ENCODE measurements around the gene HMG20B. TPM values are rescaled to one million over a fixed set of nuclear protein-coding genes. Genes with fewer than 3 reads are reported as not detected.

The HMG20B gene
- total RNA-seq, 2 experiments from 2014 or later = 68.1 to 78.5 TPM

GRCh38 chr19:3606690-3607289 is 34.0 kb downstream of the HMG20B start, which contains the start of gene TBXA2R:
Gene TBXA2R, minus strand, starts transcription at chr19:3606875. Its CDS starts 6,241 bp downstream, at chr19:3600634.
- Mint-ChIP-seq H3K4me3 (no peak within 1 kb of the TSS), H3K9me3 (no peaks in the 10 kb centered on the region), H3K4me1 (ENCODE audit: low read depth) (no peaks in the 10 kb centered on the region), H3K27ac (no peak within 1 kb of the TSS), H3K36me3 (peaks cover under 1% of the 10 kb centered on the region), H3K27me3 (peaks cover 4% of the 10 kb centered on the region)
- intact Hi-C loops (cut with micrococcal nuclease) = no loop called here
- ChIA-PET POLR2A (no interaction called here), CTCF (interaction anchor here (0.9 kb wide), 1 partner anchor 62 kb away, joined by 3 read pairs; no protein-coding TSS in a partner anchor)
- DNase-seq = peak; percentile 59

GRCh38 chr19:3607303-3608078 is 34.7 kb downstream of the HMG20B start:
- no peak for DNase-seq
- Mint-ChIP-seq H3K27ac (no peak overlapping the region), H3K27me3 (peaks cover 4% of the 10 kb centered on the region), H3K36me3 (peaks cover 5% of the 10 kb centered on the region), H3K4me3 (no peak overlapping the region), H3K4me1 (ENCODE audit: low read depth) (no peaks in the 10 kb centered on the region), H3K9me3 (no peaks in the 10 kb centered on the region)
- CTCF ChIA-PET = interaction anchor here (0.9 kb wide), 1 partner anchor 62 kb away, joined by 3 read pairs; no protein-coding TSS in a partner anchor
- intact Hi-C loops (cut with micrococcal nuclease) = no loop called here
- POLR2A ChIA-PET = no interaction called here

GRCh38 chr19:3608079-3608641 is 35.4 kb downstream of the HMG20B start:
- Mint-ChIP-seq H3K9me3 (no peaks in the 10 kb centered on the region), H3K4me1 (ENCODE audit: low read depth) (no peaks in the 10 kb centered on the region), H3K27ac (no peak overlapping the region), H3K36me3 (peaks cover 5% of the 10 kb centered on the region), H3K4me3 (no peak overlapping the region), H3K27me3 (peaks cover 4% of the 10 kb centered on the region)
- ChIA-PET POLR2A (interaction anchor here (0.6 kb wide), 1 partner anchor 481 kb away, joined by 3 read pairs; no protein-coding TSS in a partner anchor), CTCF (interaction anchor here (0.9 kb wide), 1 partner anchor 63 kb away, joined by 3 read pairs; no protein-coding TSS in a partner anchor)
- intact Hi-C loops (cut with micrococcal nuclease) = no loop called here
- no peak for DNase-seq

GRCh38 chr19:3608750-3609322 is 36.1 kb downstream of the HMG20B start:
- CTCF ChIA-PET = interaction anchor here (1.5 kb wide), 1 partner anchor 16 kb away, joined by 3 read pairs; no protein-coding TSS in a partner anchor
- Mint-ChIP-seq H3K4me3 (no peak overlapping the region), H3K36me3 (peaks cover 6% of the 10 kb centered on the region), H3K9me3 (no peaks in the 10 kb centered on the region), H3K27ac (no peak overlapping the region), H3K4me1 (ENCODE audit: low read depth) (no peaks in the 10 kb centered on the region), H3K27me3 (peaks cover 4% of the 10 kb centered on the region)
- DNase-seq = no peak
- intact Hi-C loops (cut with micrococcal nuclease) = no loop called here
- POLR2A ChIA-PET = interaction anchor here (0.6 kb wide), 1 partner anchor 480 kb away, joined by 3 read pairs; no protein-coding TSS in a partner anchor

- peaks cover 2% of the 10 kb centered on the region for H3K27me3 Mint-ChIP-seq
- H3K9me3 Mint-ChIP-seq = no peaks in the 10 kb centered on the region
- DNase-seq = no peak
- ChIA-PET CTCF (interaction anchor here (1.5 kb wide), 1 partner anchor 18 kb away, joined by 3 read pairs; no protein-coding TSS in a partner anchor), POLR2A (no interaction called here)
- H3K36me3 Mint-ChIP-seq = peaks cover 6% of the 10 kb centered on the region
- no peaks in the 10 kb centered on the region for H3K4me1 Mint-ChIP-seq (ENCODE audit: low read depth)
- intact Hi-C loops (cut with micrococcal nuclease) = no loop called here
- H3K4me3 Mint-ChIP-seq = no peak overlapping the region
- no peak overlapping the region for H3K27ac Mint-ChIP-seq
Measured at GRCh38 chr19:3609779-3610719, 37.3 kb downstream of the HMG20B start.

- POLR2A ChIA-PET = no interaction called here
- Mint-ChIP-seq H3K4me1 (ENCODE audit: low read depth) (no peaks in the 10 kb centered on the region), H3K9me3 (no peaks in the 10 kb centered on the region), H3K36me3 (peaks cover 6% of the 10 kb centered on the region), H3K27ac (no peak overlapping the region), H3K4me3 (no peak overlapping the region), H3K27me3 (peaks cover 2% of the 10 kb centered on the region)
- intact Hi-C loops (cut with micrococcal nuclease) = no loop called here
- CTCF ChIA-PET = no interaction called here
- DNase-seq = no peak
Measured at GRCh38 chr19:3610745-3611717, 38.3 kb downstream of the HMG20B start.

GRCh38 chr19:3611841-3612240 is 39.1 kb downstream of the HMG20B start:
- intact Hi-C loops (cut with micrococcal nuclease) = no loop called here
- Mint-ChIP-seq H3K9me3 (no peaks in the 10 kb centered on the region), H3K4me3 (no peak overlapping the region), H3K27me3 (peaks cover 2% of the 10 kb centered on the region), H3K27ac (no peak overlapping the region), H3K36me3 (peaks cover 6% of the 10 kb centered on the region), H3K4me1 (ENCODE audit: low read depth) (no peaks in the 10 kb centered on the region)
- no peak for DNase-seq
- ChIA-PET POLR2A (no interaction called here), CTCF (no interaction called here)

GRCh38 chr19:3612330-3612729 is 39.6 kb downstream of the HMG20B start:
- intact Hi-C loops (cut with micrococcal nuclease) = no loop called here
- peaks cover 6% of the 10 kb centered on the region for H3K36me3 Mint-ChIP-seq
- H3K4me1 Mint-ChIP-seq (ENCODE audit: low read depth) = no peaks in the 10 kb centered on the region
- DNase-seq = no peak
- ChIA-PET POLR2A (no interaction called here), CTCF (no interaction called here)
- no peak overlapping the region for H3K4me3 Mint-ChIP-seq
- no peaks in the 10 kb centered on the region for H3K9me3 Mint-ChIP-seq
- no peak overlapping the region for H3K27ac Mint-ChIP-seq
- H3K27me3 Mint-ChIP-seq = peaks cover 2% of the 10 kb centered on the region

- H3K4me3 Mint-ChIP-seq = no peak overlapping the region
- H3K4me1 Mint-ChIP-seq (ENCODE audit: low read depth) = no peaks in the 10 kb centered on the region
- ChIA-PET CTCF (no interaction called here), POLR2A (no interaction called here)
- no peaks in the 10 kb centered on the region for H3K27me3 Mint-ChIP-seq
- intact Hi-C loops (cut with micrococcal nuclease) = no loop called here
- H3K27ac Mint-ChIP-seq = no peak overlapping the region
- DNase-seq = no peak
- peaks cover 6% of the 10 kb centered on the region for H3K36me3 Mint-ChIP-seq
- no peaks in the 10 kb centered on the region for H3K9me3 Mint-ChIP-seq
Measured at GRCh38 chr19:3612901-3613741, 40.4 kb downstream of the HMG20B start.

All from activated CD4-positive, alpha-beta memory T cell treated with anti-CD3 and anti-CD28 coated beads for 36 hours (primary cell).